Measurements from ENCODE around the gene NCAN. TPM values are rescaled to one million over a fixed set of nuclear protein-coding genes. Genes with fewer than 3 reads are reported as not detected.
"Not testable (repeated sequence)": the region's sequence is repeated elsewhere in the genome, so short reads cannot be mapped to it uniquely, and the experiment has no call there.

NCAN gene
- not detected for total RNA-seq
- long read RNA-seq: 0 reads

DNA sequence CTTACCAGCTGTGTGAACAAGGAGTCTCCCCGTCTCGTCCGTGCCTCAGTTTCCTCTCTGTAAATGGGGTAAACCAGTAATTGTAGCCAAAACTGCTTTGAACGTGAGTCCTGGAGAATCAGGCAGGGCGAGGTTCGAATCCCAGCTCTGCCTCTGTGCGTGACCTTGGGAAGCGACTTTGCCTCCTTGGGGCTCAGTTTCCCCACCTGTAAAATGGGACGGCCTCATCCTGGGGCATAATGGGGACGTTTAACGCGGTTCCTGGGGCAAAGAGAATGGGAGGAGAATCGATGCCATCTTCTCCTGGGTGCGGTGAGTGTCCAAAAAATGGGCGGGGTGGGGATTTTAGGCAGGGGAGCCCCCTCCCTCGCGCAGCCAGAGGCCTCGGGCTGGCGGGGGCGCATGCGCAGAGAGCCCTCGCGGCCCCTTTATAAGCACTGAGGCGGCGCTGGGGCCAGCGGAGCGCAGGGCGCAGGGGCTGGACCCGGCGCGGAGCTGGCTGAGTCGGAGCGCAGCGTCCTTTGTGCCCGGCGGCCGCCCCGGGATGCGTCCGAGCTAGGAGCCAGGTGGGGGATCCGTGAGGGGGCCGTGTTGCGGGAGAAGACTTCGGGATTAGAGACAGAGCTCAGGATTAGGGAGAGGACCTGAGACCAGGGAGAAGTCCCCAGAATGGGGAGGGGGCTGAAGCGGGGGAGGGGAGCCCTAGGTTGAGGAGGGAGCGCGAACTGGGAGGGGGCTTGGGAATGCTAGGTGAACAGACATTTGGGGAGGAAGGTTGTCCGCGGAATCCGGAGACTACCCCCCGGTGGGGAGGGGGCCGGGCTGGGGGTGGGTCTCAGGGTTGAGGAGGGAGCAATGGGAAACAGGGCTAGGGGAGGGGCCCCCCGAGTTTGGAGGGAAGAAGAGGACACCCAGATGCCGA is at the start of gene NCAN:
TSS of gene NCAN (plus strand) at position 460 of the 922 bp plus-strand sequence. CDS start 4,996 bp downstream, outside the sequence.
- intact Hi-C loops (cut with DNase I): no loop called here
- ATAC-seq (no peak), DNase-seq (no peak)

DNA sequence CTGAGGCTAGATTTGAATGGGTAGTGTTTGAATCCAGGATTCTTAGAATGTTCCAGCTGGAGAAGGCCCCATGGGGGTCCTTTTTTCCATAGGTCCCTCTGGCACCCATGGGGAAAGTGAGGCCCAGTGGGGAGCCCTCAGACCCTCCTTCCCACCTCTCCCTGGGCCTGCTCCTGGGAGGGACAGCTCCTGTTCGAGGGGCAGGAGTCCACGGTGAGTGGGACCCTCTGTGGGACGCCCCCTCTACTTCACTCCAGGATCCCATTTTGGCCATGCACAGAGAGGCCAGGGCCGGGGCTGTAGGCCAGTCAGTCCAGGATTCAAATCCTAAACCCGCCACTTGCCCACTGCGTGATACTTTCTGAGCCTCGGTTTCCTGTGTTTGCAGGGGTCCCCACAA is 49.3 kb upstream of the NCAN start:
- no peak for DNase-seq
- ATAC-seq: no peak
- intact Hi-C loops (cut with DNase I): no loop called here

DNA sequence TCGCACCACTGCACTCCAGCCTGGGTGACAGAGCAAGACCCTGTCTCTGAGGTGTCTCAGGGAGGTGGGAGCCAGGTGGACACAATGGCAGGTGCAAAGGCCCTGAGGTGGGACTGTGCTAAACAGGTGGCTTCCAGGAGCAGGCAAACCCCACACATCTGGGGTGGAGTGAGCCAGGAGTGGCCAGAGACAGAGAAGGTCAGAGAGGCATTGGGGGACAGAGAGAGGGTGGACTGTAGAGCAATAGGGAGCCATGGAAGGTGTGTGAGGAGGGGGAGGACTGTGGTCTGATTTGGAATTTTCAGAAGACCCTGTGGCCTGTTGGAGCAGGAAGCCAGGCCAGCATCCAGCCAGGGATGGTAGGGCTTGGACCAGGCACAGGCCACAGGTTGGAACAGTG is 46.4 kb upstream of the NCAN start:
- intact Hi-C loops (cut with DNase I): no loop called here

DNA sequence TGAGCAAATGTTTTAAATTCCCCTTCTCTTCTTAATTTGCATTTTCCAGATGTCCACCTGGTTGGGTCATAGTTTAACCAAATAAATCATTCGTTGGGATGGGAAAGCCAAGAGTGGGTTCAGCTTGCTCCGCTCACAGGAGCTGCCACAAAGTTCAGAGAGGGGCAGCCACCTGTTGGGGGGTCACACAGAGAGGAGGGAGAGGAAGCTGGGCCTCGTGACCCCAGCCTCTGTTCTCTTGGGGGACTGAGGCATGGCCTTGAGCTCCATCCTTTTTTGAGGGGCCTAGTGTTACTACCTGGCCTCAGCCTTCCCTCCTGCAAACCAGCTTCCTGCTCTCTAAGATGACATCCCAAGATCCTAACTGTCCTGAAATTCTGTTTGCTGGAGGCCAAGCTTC is 44.1 kb upstream of the NCAN start:
- ATAC-seq: no peak
- intact Hi-C loops (cut with DNase I): no loop called here
- DNase-seq: no peak

More for the DNA sequence above, 46.4 kb upstream of the NCAN start:
- no peak for ATAC-seq
- DNase-seq: no peak

DNA sequence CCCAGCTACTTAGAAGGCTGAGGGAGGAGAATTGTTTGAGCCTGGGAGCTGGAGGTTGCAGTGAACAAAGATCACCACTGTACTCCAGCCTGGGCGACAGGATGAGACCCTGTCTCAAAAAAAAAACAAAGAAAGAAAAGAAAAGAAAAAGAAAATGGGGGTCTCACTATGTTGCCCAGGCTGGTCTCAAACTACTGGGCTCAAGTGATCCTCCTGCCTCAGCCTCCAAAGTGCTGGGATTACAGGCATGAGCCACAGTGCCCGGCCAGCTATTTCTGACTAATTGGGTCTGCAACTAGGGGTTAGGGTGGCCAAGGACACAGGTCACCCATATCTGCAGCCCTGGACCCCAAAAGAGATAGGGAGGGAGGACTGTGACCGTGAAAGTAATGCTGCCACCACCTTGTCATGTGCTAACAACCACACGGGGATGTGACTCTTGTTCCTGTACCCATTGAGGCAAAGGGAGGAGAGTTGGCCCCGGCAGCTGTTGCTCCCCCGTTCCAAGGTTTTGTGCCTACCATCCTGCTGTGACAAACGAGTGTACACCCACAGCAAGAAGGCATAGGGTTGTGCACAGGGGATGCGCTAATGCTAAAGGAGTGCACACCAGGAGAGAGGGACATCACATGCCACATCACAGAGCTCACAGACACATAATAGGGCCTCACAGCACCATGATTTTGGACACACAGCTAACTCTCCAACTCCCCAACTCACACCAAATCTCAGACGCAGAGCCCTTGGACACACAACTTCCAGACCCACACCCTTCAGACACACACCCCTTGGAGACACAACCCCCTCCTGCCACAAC is 42.3 kb upstream of the NCAN start:
- ATAC-seq (peak in 1 of 2 donors; percentile 4), DNase-seq (no peak)
- intact Hi-C loops (cut with DNase I): no loop called here

DNA sequence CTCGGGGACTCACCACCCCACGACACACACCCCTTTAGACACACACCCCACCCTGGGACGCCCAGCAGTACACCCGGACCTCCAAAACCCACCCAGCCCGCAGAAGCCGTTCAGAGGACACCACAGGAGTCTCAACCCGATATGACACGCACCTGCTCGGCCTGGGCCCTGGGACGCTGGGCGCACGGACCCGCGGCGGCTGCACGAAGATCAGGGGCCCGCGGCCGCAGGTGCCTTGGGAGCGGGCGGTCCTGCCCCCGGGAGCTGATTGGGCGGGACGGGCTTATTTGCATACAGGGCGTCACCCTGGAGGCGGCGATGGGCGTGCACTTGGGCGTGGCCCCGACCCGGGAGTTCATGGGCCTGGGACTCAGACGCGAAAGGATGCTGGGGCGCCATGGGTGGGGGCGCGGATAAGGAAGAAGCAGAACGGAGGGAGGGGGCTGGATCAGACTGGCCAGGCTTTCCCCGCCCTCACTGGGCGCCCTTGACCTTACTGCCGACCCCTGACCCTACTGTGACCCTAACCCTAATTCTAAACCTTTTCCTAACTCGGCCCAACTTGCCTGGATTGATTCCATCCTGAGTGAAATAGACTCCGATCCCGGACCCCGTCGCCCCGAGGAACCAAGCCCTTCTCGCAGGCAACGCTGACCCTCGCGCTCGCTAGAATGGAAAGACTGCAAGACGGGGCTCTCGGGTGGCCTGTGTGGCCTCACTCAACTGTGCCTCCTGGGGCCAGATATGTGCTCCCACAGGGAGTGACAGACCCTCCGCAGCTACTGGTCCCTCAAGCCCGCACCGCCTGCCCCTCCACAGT is 41.5 kb upstream of the NCAN start, which contains the start of gene MEF2B:
TSS of gene MEF2B (minus strand) at position 211 of the 820 bp plus-strand sequence. CDS start 19,528 bp downstream, outside the sequence.
- intact Hi-C loops (cut with DNase I): no loop called here
- DNase-seq (peak; percentile 86), ATAC-seq (peak; percentile 86 to 91)

DNA sequence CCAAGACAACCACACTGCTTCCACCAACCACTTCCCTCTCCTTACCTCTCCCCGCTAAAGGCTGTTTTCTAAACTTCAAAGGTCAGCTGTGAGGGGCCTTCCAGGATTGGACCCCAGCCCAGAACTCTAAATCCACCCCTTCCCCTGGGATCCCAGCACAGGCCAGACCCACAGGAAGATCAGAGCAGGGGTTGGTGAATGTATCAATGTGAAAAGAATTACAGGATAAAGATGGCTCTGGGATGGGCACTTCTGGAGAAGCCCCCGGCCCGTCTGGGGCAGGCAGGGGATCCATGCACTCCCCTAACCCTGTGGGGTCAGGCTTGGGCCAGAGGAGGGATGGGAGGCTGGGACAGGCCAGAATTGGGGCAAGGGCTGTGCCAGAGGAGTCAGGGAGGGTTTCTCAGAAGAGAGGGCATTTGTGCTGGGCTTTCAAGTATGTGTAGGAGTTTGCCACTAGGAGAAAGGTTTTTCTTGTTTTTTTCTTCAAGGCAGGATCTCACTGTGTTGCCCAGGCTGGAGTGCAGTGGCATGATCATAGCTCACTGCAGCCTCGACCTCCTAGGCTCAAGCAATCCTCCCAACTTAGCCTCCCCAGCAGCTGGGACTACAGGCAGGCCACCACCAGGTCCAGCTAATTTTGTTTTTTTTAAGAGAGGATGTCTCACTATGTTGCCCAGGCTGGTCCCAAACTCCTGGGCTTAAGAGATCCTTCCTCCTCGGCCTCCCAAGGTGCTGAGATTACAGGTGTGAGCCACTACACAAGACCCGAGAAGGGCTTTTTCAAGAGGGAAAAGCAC is 40.7 kb upstream of the NCAN start:
- no peak for DNase-seq
- intact Hi-C loops (cut with DNase I): no loop called here
- ATAC-seq: no peak

DNA sequence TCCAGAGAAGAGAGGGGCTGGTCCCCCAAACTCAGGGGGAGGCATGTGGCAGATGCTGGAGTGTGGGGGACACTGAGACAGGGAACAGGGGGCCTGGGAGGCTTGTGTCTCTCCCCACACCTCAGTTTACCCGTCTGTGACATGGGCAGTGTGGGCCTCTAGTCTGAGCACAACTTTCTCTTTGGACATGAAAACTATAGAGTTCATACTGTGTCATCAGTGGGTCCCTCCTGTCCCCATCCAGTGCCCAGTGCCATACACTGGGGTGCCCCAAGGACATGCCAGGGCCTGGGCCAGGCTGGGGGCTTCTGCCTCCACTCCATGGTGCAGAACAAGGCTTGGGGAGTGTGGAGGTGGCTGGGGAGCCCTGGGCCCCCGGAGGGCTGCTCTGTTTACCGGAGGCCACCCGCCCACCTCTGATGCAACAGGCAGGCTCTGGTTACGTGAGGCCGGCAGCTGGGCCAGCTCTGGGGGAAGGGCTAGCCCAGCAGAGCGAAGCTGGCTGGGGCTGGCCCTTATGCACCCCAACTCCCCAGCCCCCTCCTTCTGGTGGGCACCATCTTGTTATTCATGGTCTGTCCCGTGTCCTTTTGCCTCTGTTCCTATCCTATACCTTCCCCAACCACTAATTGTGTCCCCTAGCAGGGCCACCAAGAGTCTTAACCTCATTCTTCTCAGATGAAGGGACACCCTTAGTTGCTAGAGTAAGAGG is 39.8 kb upstream of the NCAN start:
- no peak for DNase-seq
- peak in 1 of 2 donors; percentile 36 for ATAC-seq
- intact Hi-C loops (cut with DNase I): no loop called here

DNA sequence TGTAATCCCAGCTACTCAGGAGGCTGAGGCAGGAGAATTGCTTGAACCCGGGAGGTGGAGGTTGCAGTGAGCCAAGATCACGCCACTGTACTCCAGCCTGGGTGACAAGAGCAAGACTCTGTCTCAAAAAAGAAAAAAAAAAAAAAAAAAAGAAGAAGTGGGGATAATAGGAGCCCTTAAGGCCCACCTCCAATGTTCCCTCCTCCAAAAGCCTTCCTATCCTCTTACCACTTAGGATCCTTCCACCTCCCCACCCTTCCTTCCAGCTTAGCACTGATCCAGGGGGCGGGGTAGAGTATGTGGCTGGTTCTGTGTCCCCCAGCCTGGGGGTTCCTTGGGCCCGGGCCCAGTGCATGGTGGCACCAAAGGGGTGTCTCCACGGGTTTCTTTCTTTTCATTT is 38.5 kb upstream of the NCAN start:
- intact Hi-C loops (cut with DNase I); ATAC-seq; DNase-seq: not testable (repeated sequence)

DNA sequence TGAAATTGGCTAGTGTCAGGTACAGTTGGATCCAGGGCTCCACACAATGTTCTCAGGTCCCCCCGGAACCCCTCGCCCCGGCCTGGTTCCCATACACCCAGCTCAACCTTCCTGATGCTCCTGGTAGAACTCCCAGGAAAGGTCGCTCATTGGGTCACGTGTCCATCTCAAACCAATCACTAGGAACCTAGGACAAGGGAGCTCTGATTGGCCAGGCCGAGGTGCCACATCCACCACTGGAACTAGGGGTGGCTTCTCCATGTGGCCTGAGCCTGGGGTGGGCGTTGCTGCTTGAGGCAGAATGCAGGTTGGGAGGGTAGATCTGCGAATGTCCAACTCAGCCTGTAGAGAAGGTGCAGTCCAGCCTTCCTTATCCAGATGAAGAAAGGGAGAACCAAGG is 34.8 kb upstream of the NCAN start:
- no peak for ATAC-seq
- no peak for DNase-seq
- intact Hi-C loops (cut with DNase I): no loop called here

DNA sequence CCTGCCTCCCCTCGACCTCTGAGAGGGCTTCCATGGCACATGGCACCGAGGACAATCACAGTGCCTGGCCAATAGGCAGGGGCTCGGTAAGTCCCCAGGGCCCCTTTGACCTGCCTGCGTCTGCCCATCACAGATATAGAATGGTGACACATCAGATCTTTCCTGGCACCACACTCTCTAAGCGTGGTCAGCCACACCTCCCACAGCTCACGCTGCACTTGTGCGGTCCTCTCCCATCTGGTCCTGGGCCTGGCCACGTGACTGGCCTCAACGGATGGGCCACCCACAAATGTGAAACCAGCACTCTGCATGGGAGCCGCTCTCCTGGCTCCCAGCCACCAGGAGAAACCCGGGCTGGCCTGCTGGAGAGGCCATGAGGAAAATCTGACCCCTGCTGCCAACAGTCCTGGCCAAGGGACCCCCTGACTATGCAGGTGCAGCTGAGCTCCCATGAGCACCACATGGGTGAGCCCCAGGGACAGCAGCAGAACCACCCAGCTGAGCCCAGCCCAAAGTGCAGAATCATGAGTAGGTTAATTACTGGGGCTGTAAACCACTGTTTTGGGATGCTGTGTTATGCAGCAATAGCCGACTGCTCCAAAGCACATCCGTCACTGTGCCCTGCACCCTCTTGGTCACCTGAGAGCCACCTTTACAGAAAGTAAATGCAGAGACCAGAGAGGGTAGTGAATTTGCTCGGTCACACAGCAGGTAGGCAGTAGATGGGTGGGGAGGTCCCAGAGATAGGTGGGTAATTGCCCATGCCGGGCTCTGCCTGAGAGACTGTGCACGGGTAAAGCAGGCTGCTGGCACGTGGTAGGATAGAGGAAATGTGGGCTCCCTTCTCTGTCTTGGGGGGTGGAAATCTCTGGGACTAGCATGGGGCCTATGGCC is 32.0 kb upstream of the NCAN start:
- no peak for DNase-seq
- ATAC-seq: no peak
- intact Hi-C loops (cut with DNase I): no loop called here

DNA sequence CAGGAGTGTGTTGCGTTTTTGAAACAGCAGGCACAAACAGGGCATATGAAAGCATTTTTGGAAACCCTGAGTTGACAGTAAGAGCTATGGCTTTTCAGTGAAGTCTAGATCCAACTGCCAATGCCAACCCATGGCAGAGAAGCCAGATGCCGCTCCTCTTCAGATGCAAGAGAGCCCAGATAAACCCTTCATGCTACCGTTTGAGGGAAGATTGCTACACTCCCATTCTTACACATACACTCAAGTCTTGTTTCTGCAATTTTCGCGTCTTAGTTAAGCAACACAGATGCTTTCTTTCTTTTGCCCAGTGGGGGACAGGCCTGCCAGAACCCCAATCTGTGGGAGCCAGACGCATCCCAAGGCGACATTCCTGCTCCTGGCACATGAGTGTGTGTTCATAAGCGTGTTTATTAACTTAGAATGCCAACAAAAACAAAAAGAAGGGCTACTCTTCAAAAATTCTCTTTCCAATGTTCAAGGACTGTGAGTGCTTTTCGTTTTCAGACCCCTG is 30.2 kb upstream of the NCAN start:
- ATAC-seq: peak in 1 of 2 donors; percentile 75
- intact Hi-C loops (cut with DNase I): no loop called here
- DNase-seq: no peak

DNA sequence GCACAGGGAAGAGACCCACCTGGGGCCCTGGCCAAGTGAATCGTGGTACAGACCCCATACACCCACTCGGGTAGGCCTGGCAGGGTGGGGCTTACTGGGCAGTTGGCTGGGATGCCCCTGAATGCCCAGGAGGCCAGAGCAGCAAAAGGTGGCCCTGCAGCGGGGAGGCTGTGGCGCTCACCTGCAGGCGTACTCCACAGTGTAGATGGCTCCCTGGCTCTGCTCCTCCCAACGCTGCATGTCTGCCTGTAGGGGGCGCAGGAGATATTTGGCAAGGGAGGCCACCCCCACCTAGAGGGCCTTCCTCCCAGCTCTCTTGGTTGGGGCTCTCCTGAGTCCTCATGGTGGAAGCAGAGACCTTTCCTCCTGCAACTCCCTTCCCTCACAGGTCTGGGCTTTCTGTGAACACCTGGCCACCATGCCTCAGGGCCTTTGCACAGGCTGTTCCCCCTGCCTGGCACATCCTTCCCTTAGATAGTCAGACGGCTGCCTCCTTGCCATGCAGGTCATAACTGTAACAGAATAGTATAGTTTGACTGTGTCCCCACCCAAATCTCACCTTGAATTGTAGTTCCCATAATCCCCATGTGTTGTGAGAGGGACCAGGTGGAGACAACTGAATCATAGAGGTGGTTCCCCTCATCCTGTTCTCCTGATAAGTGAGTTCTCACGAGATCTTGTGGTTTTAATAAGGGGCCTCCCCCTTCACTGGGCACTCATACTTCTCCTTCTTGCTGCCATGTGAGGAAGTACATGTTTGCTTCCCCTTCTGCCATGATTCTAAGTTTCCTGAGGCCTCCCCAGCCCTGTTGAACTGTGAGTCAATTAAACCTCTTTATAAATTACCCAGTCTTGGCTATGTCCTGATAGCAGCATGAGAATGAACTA is 25.7 kb upstream of the NCAN start:
- intact Hi-C loops (cut with DNase I): no loop called here
- ATAC-seq (peak in 1 of 2 donors; percentile 47), DNase-seq (no peak)

DNA sequence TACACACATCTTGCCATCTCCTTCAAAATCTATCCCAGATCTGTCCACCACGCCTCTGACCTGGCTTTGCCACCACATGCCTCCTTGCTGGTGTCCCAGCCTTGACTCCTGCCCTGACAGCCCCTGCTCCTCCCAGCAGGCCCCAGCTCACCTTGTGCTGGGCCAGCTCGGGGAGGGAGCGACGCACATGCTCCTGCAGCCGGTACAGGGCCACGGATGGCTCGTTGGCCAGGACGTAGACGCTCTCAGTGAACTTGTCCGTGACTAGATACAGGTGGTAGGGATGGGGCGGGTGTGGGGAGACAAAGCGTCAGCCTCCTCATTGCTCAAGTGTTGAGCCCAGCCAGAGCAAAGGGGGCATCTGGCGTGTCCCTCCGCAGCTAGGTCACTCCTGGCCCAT is 25.0 kb upstream of the NCAN start:
- ATAC-seq (no peak), DNase-seq (no peak)
- intact Hi-C loops (cut with DNase I): no loop called here

DNA sequence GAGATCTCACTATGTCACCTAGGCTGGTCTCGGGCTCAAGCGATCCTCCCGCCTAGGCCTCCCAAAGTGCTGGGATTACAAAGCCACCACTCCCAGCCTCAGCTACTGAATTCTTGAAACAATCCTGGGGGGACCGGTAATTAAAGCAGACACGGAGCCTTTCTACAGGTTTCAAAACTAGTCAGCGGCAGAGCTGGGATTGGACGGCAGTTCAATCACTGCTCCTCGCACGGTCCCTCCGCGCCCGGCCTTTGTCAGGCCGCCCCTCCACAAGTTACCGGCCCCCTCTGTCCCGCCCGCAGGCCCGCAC is 20.0 kb upstream of the NCAN start:
- no peak for DNase-seq
- intact Hi-C loops (cut with DNase I): loop anchor here in 1 of 2 donors (10.0 kb wide), 1 partner anchor 133 kb away; the partner anchor contains the start of genes MAU2 and SUGP1
- ATAC-seq: no peak
